HCT116 (cell line): ENCODE results near the gene ZNF254. TPM values are rescaled to one million over a fixed set of nuclear protein-coding genes. Genes with fewer than 3 reads are reported as not detected.

Source experiments
- ATAC-seq: fragments of 200-7000 bp; cut with Tn5 transposase; 2 replicates; pipeline ENCODE4 v1.9.1; 2020; ENCODE audit warnings: mild to moderate bottlenecking, moderate library complexity
- BruUV-seq: library from RNA; stranded (reverse); fragments of 400-500 nt; replicated peaks from 2 replicates; lab custom pipeline; 2021; lab: Mats Ljungman, UMichigan
- CTCF ChIA-PET: fragments of 300-600 bp; sonication (Branson Sonifier 250); formaldehyde crosslinking; loops from one replicate; lab custom pipeline; 2021; ENCODE audit warnings: antibody characterized with exemption; lab: Charles Lee
- POLR2A ChIA-PET: fragments of 300-600, 350-600 bp; sonication (Branson Sonifier 250); formaldehyde crosslinking; loops from one replicate; lab custom pipeline; 2021; ENCODE audit warnings: antibody characterized with exemption; lab: Charles Lee
- RAD21 ChIA-PET, 2 experiments: fragments of 300-600 bp; sonication (Branson Sonifier 250); formaldehyde crosslinking; loops; one replicate each; lab custom pipeline; 2023; ENCODE audit warnings: low total read pairs in 2 of 2; ENCODE audit not compliant: uncharacterized antibody in 2 of 2, unreplicated experiment in 2 of 2, low non-redundant PET in 1 of 2; lab: Charles Lee
- DNase-seq: peaks from one replicate; pipeline ENCODE4 v3.0.0-alpha.2; 2010; ENCODE audit warnings: low read depth, low spot score
- H2AFZ ChIP-seq: fragments of 200-600 bp; shearing (Covaris generic), sonication (generic); 2 replicates; pipeline ENCODE4 v1.6.1; 2017; ENCODE audit warnings: low read depth, mixed run types, mixed read lengths, antibody characterized with exemption, low read length; ENCODE audit not compliant: poor library complexity, severe bottlenecking
- H3K27ac ChIP-seq: 2 replicates; pipeline ENCODE4 v1.5.1; 2012; ENCODE audit warnings: low read depth, low read length
- H3K27me3 ChIP-seq: fragments of 200-600 bp; sonication (generic); 2 replicates; pipeline ENCODE4 v1.6.1; 2016; ENCODE audit warnings: mixed run types, low read length, mixed read lengths; ENCODE audit not compliant: insufficient read depth
- H3K36me3 ChIP-seq, 2 experiments: fragments of 200-500 bp in 1 of 2; fragments of 200-600 bp in 1 of 2; sonication (Bioruptor generic) in 1 of 2; sonication (generic) in 1 of 2; 2 replicates each; pipeline versions ENCODE4 v1.5.1 to v1.6.1; 2014 to 2016; ENCODE audit warnings: low read length in 2 of 2, inconsistent platforms in 1 of 2, mixed read lengths in 1 of 2, mixed run types in 1 of 2; ENCODE audit not compliant: insufficient read depth in 2 of 2, control insufficient read depth in 1 of 2
- H3K4me1 ChIP-seq, 2 experiments: fragments of 200-600 bp in 1 of 2; sonication (generic) in 1 of 2; 2 replicates each; pipeline versions ENCODE4 v1.5.1 to v1.6.1; 2012 to 2017; ENCODE audit warnings: low read length in 2 of 2, inconsistent platforms in 1 of 2, mild to moderate bottlenecking in 1 of 2, mixed read lengths in 1 of 2, mixed run types in 1 of 2, moderate library complexity in 1 of 2; ENCODE audit not compliant: insufficient read depth in 2 of 2, control insufficient read depth in 1 of 2
- H3K4me2 ChIP-seq: fragments of 200-600 bp; sonication (generic); 2 replicates; pipeline ENCODE4 v1.6.1; 2017; ENCODE audit warnings: mixed run types, low read length, mixed read lengths
- H3K4me3 ChIP-seq, 2 experiments: fragments of 200-600 bp in 1 of 2; sonication (generic) in 1 of 2; replicated peaks in 1 of 2; 2 replicates each; pipeline ENCODE4 v1.5.1; 2011 to 2016; ENCODE audit warnings: low read length in 2 of 2, control low read depth in 1 of 2, low read depth in 1 of 2, mild to moderate bottlenecking in 1 of 2, mixed read lengths in 1 of 2, mixed run types in 1 of 2
- H3K79me2 ChIP-seq: fragments of 200-600 bp; sonication (generic); 2 replicates; pipeline ENCODE4 v1.6.1; 2017; ENCODE audit warnings: mild to moderate bottlenecking, mixed run types, low read length, moderate library complexity, mixed read lengths; ENCODE audit not compliant: insufficient read depth
- H3K9ac ChIP-seq: fragments of 200-600 bp; sonication (generic); 2 replicates; pipeline ENCODE4 v1.6.1; 2016; ENCODE audit warnings: low read length, mixed read lengths
- H3K9me2 ChIP-seq: fragments of 200-600 bp; sonication (generic), shearing (Covaris generic); 2 replicates; pipeline ENCODE4 v1.6.1; 2017; ENCODE audit warnings: mixed run types, mild to moderate bottlenecking, moderate library complexity; ENCODE audit not compliant: insufficient read depth
- H3K9me3 ChIP-seq, 2 experiments: fragments of 200-500 bp in 1 of 2; fragments of 200-600 bp in 1 of 2; sonication (Bioruptor generic) in 1 of 2; sonication (generic) in 1 of 2; 2 replicates each; pipeline ENCODE4 v1.6.1; 2014 to 2017; ENCODE audit warnings: low read length in 2 of 2, mixed read lengths in 2 of 2, inconsistent platforms in 1 of 2, low read depth in 1 of 2, mild to moderate bottlenecking in 1 of 2, mixed run types in 1 of 2, moderate library complexity in 1 of 2; ENCODE audit not compliant: control insufficient read depth in 1 of 2, insufficient read depth in 1 of 2
- H4K20me1 ChIP-seq: fragments of 200-600 bp; sonication (generic), shearing (Covaris generic); 2 replicates; pipeline ENCODE4 v1.6.1; 2017; ENCODE audit warnings: mixed run types, mild to moderate bottlenecking, moderate library complexity; ENCODE audit not compliant: insufficient read depth
- CBX3 ChIP-seq: IDR thresholded peaks from 2 replicates; pipeline ENCODE4 v1.6.1; 2012; ENCODE audit warnings: low read depth
- EGR1 ChIP-seq: IDR thresholded peaks from 2 replicates; pipeline ENCODE4 v1.6.1; 2012; ENCODE audit warnings: low read depth
- EZH2phosphoT487 ChIP-seq: fragments of 200-600 bp; IDR thresholded peaks from 2 replicates; pipeline ENCODE4 v1.6.1; 2018; ENCODE audit warnings: antibody characterized with exemption, borderline replicate concordance
- FOSL1 ChIP-seq: IDR thresholded peaks from 2 replicates; pipeline ENCODE4 v1.6.1; 2012; ENCODE audit warnings: low read depth
- JUND ChIP-seq: IDR thresholded peaks from 2 replicates; pipeline ENCODE4 v1.6.1; 2012
- POLR2AphosphoS5 ChIP-seq: IDR thresholded peaks from 2 replicates; pipeline ENCODE4 v1.6.1; 2011; ENCODE audit warnings: mild to moderate bottlenecking, low read depth, low read length, moderate library complexity
- SRF ChIP-seq: IDR thresholded peaks from 2 replicates; pipeline ENCODE4 v1.6.1; 2012; ENCODE audit warnings: low read depth
- ZNF274 ChIP-seq: fragments of 200-500 bp; sonication (Bioruptor generic); IDR thresholded peaks from 2 replicates; pipeline ENCODE4 v1.6.1; 2014; ENCODE audit warnings: mild to moderate bottlenecking, low read depth, low read length, inconsistent platforms
- intact Hi-C: fragments of 100-400 bp; cut with micrococcal nuclease; formaldehyde crosslinking; loops from 2 replicates; pipeline ENCODE4 v1.10.0; 2022
- total RNA-seq: library from RNA; stranded (reverse); gene quantifications from one replicate; pipeline ENCODE4 v1.2.1, GENCODE V29; 2021; ENCODE audit not compliant: unreplicated experiment
- TF ChIP-seq, protein P1 (sequence below): IDR thresholded peaks from 2 replicates; pipeline ENCODE4 v1.6.1; 2011; ENCODE audit warnings: mild to moderate bottlenecking, low read length, moderate library complexity; ENCODE audit not compliant: insufficient replicate concordance; ENCODE audit errors: extremely low read depth
- TF ChIP-seq, protein P2 (sequence below): IDR thresholded peaks from 2 replicates; pipeline ENCODE4 v1.6.1; 2012
- TF ChIP-seq, protein P3 (sequence below), 3 experiments: fragments of 200-600 bp in 1 of 3; sonication (generic) in 1 of 3; IDR thresholded peaks in 2 of 3; conservative IDR thresholded peaks in 1 of 3; 2 replicates each; pipeline ENCODE4 v1.5.1; 2012 to 2017; ENCODE audit warnings: low read depth in 2 of 3, low read length in 2 of 3, antibody characterized with exemption in 1 of 3, borderline replicate concordance in 1 of 3, control low read depth in 1 of 3, mild to moderate bottlenecking in 1 of 3, mixed read lengths in 1 of 3, mixed run types in 1 of 3, moderate library complexity in 1 of 3; ENCODE audit not compliant: insufficient read depth in 1 of 3
- TF ChIP-seq, protein P4 (sequence below): IDR thresholded peaks from 2 replicates; pipeline ENCODE4 v1.6.1; 2012

ZNF254 gene
- total RNA-seq, 1 experiment from 2014 or later = 2.5 TPM

DNA sequence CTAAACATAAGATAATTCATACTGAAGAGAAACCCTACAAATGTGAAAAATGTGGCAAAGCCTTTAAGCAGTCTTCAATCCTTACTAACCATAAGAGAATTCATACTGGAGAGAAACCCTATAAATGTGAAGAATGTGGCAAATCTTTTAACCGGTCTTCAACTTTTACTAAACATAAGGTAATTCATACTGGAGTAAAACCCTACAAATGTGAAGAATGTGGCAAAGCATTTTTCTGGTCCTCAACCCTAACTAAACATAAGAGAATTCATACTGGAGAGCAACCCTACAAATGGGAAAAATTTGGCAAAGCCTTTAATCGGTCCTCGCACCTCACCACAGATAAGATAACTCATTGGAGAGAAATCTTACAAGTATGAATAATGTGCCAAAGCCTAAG is 40.6 kb downstream of the ZNF254 start:
- TF ChIP-seq, protein P1, sequence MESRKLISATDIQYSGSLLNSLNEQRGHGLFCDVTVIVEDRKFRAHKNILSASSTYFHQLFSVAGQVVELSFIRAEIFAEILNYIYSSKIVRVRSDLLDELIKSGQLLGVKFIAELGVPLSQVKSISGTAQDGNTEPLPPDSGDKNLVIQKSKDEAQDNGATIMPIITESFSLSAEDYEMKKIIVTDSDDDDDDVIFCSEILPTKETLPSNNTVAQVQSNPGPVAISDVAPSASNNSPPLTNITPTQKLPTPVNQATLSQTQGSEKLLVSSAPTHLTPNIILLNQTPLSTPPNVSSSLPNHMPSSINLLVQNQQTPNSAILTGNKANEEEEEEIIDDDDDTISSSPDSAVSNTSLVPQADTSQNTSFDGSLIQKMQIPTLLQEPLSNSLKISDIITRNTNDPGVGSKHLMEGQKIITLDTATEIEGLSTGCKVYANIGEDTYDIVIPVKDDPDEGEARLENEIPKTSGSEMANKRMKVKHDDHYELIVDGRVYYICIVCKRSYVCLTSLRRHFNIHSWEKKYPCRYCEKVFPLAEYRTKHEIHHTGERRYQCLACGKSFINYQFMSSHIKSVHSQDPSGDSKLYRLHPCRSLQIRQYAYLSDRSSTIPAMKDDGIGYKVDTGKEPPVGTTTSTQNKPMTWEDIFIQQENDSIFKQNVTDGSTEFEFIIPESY = no peak
- peak; percentile 71 for TF ChIP-seq ZNF274
- TF ChIP-seq, protein P2, sequence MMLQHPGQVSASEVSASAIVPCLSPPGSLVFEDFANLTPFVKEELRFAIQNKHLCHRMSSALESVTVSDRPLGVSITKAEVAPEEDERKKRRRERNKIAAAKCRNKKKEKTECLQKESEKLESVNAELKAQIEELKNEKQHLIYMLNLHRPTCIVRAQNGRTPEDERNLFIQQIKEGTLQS = no peak
- Histone ChIP-seq H3K9me2 (no peaks in the 10 kb centered on the region), H3K36me3 (no peaks in the 10 kb centered on the region), H2AFZ (no peak overlapping the region), H3K79me2 (no peaks in the 10 kb centered on the region), H3K9me3 (peaks cover 8 to 26% of the 10 kb centered on the region in 2 experiments), H3K9ac (no peak overlapping the region), H3K4me1 (no peaks in the 10 kb centered on the region), H4K20me1 (no peaks in the 10 kb centered on the region), H3K4me3 (no peak overlapping the region), H3K27ac (no peak overlapping the region), H3K4me2 (no peak overlapping the region), H3K27me3 (no peaks in the 10 kb centered on the region)
- no peak for ATAC-seq
- ChIA-PET CTCF (no interaction called here), RAD21 (no interaction called here), POLR2A (no interaction called here)
- no peak for DNase-seq
- no TSS peak for BruUV-seq
- intact Hi-C loops = no loop called here

DNA sequence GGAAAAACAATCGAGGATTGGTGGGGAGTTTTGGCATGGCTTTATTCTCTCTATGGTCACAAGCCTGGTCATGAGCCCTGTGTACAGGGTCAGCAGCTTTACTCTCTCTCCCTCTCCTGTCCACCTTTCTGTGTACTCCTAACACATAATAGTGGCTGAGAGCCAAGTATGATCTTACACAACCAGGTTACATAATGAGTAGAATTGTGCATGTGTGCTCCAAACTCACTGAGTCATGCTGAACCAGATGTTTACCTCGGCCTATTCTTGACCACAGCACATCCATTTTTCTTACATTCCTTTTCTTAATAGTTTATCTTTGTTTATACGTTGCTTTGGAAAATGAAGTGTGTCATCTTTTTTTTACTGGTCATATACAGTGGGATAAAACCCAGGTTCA is 53.1 kb downstream of the ZNF254 start:
- Histone ChIP-seq H3K4me2 (no peak overlapping the region), H4K20me1 (no peaks in the 10 kb centered on the region), H3K9ac (no peak overlapping the region), H3K9me2 (no peaks in the 10 kb centered on the region), H3K27ac (no peak overlapping the region), H3K4me1 (no peaks in the 10 kb centered on the region), H3K36me3 (no peaks in the 10 kb centered on the region), H3K27me3 (no peaks in the 10 kb centered on the region), H3K9me3 (peaks cover 13 to 23% of the 10 kb centered on the region in 2 experiments; a peak in 2 of 4 replicates), H2AFZ (no peak overlapping the region), H3K4me3 (no peak overlapping the region), H3K79me2 (no peaks in the 10 kb centered on the region)
- POLR2A ChIA-PET = no interaction called here
- intact Hi-C loops = no loop called here
- CTCF ChIA-PET = no interaction called here
- ATAC-seq = no peak
- no peak for DNase-seq
- no TSS peak for BruUV-seq
- RAD21 ChIA-PET = no interaction called here
- no peak for TF ChIP-seq POLR2AphosphoS5
- TF ChIP-seq EZH2phosphoT487 = no peak
- no peak for TF ChIP-seq JUND
- TF ChIP-seq CBX3 = no peak
- TF ChIP-seq, protein P1 = no peak
- TF ChIP-seq, protein P3, sequence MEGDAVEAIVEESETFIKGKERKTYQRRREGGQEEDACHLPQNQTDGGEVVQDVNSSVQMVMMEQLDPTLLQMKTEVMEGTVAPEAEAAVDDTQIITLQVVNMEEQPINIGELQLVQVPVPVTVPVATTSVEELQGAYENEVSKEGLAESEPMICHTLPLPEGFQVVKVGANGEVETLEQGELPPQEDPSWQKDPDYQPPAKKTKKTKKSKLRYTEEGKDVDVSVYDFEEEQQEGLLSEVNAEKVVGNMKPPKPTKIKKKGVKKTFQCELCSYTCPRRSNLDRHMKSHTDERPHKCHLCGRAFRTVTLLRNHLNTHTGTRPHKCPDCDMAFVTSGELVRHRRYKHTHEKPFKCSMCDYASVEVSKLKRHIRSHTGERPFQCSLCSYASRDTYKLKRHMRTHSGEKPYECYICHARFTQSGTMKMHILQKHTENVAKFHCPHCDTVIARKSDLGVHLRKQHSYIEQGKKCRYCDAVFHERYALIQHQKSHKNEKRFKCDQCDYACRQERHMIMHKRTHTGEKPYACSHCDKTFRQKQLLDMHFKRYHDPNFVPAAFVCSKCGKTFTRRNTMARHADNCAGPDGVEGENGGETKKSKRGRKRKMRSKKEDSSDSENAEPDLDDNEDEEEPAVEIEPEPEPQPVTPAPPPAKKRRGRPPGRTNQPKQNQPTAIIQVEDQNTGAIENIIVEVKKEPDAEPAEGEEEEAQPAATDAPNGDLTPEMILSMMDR (IDR thresholded peaks at IDR 0.05 in 2 of 3, conservative IDR thresholded peaks at IDR 0.05 in 1 of 3; ENCODE audit: borderline replicate concordance in 1 of 3, insufficient read depth in 1 of 3, low read depth in 2 of 3, low read length in 2 of 3) = no peak
- TF ChIP-seq SRF = no peak
- TF ChIP-seq FOSL1 = no peak
- TF ChIP-seq EGR1 = no peak
- no peak for TF ChIP-seq ZNF274
- TF ChIP-seq, protein P4, sequence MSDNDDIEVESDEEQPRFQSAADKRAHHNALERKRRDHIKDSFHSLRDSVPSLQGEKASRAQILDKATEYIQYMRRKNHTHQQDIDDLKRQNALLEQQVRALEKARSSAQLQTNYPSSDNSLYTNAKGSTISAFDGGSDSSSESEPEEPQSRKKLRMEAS = no peak
